MCF 10A (cell line): ENCODE results near the gene DPP6. TPM values are rescaled to one million over a fixed set of nuclear protein-coding genes. Genes with fewer than 3 reads are reported as not detected.

ENCODE experiments used
- BruUV-seq: library from RNA; stranded (reverse); fragments of 400-500 nt; replicated peaks from 2 replicates; lab custom pipeline; 2021; lab: Mats Ljungman, UMichigan
- CTCF ChIA-PET: fragments of 300-600 bp; sonication (Branson Sonifier 250); formaldehyde crosslinking; extraction: SDS; loops from one replicate; lab custom pipeline; 2021; ENCODE audit warnings: antibody characterized with exemption, inconsistent platforms; lab: Yijun Ruan, JAX
- POLR2A ChIA-PET: fragments of 300-600, 350-650 bp; sonication (Branson Sonifier 250); formaldehyde crosslinking; extraction: SDS; loops from one replicate; lab custom pipeline; 2020; ENCODE audit warnings: antibody characterized with exemption, inconsistent platforms; lab: Yijun Ruan, JAX
- DNase-seq: peaks from one replicate; pipeline ENCODE4 v3.0.0-alpha.2; 2018; ENCODE audit not compliant: unreplicated experiment
- H3K27ac Mint-ChIP-seq: one replicate; pipeline ENCODE4 v1.8.0; 2022; ENCODE audit warnings: mild to moderate bottlenecking, low read depth, mixed read lengths; ENCODE audit not compliant: unreplicated experiment
- H3K27me3 Mint-ChIP-seq: one replicate; pipeline ENCODE4 v1.8.0; 2022; ENCODE audit warnings: mixed read lengths; ENCODE audit not compliant: insufficient read depth, unreplicated experiment
- H3K36me3 Mint-ChIP-seq: one replicate; pipeline ENCODE4 v1.8.0; 2022; ENCODE audit warnings: mild to moderate bottlenecking, moderate library complexity, mixed read lengths; ENCODE audit not compliant: insufficient read depth, unreplicated experiment
- H3K4me1 Mint-ChIP-seq: one replicate; pipeline ENCODE4 v1.8.0; 2022; ENCODE audit warnings: mixed read lengths; ENCODE audit not compliant: insufficient read depth, unreplicated experiment
- H3K4me3 Mint-ChIP-seq: one replicate; pipeline ENCODE4 v1.8.0; 2022; ENCODE audit warnings: mild to moderate bottlenecking, moderate library complexity, mixed read lengths; ENCODE audit not compliant: unreplicated experiment
- H3K9me3 Mint-ChIP-seq: one replicate; pipeline ENCODE4 v1.8.0; 2022; ENCODE audit warnings: mixed read lengths; ENCODE audit not compliant: unreplicated experiment
- CTCF ChIP-seq: fragments of 200-600 bp; IDR thresholded peaks from one replicate; pipeline ENCODE4 v1.8.0; 2022; ENCODE audit warnings: antibody characterized with exemption, mild to moderate bottlenecking; ENCODE audit not compliant: unreplicated experiment
- intact Hi-C: fragments of 100-400 bp; cut with micrococcal nuclease; formaldehyde crosslinking; loops from 2 replicates; pipeline ENCODE4 v1.14.1; 2022
- total RNA-seq: library from RNA; stranded (reverse); gene quantifications from 2 replicates; pipeline ENCODE4 v1.2.3, GENCODE V29; 2022

The DPP6 gene
- total RNA-seq, 1 experiment from 2014 or later = not detected

GRCh38 chr7:154423231-154423630 lies 371.0 kb downstream of the DPP6 start:
- Mint-ChIP-seq H3K4me3 (no peak overlapping the region), H3K4me1 (no peaks in the 10 kb centered on the region), H3K27ac (no peak overlapping the region), H3K9me3 (peaks cover 42% of the 10 kb centered on the region), H3K27me3 (no peaks in the 10 kb centered on the region), H3K36me3 (no peaks in the 10 kb centered on the region)
- TF ChIP-seq CTCF = no peak
- no peak for DNase-seq
- POLR2A ChIA-PET = no interaction called here
- CTCF ChIA-PET = no interaction called here
- no TSS peak for BruUV-seq
- intact Hi-C loops = no loop called here

- peaks cover 49% of the 10 kb centered on the region for H3K9me3 Mint-ChIP-seq
- no peaks in the 10 kb centered on the region for H3K36me3 Mint-ChIP-seq
- no peak overlapping the region for H3K27ac Mint-ChIP-seq
- intact Hi-C loops = no loop called here
- TF ChIP-seq CTCF = no peak
- no peaks in the 10 kb centered on the region for H3K4me1 Mint-ChIP-seq
- no TSS peak for BruUV-seq
- no peak for DNase-seq
- POLR2A ChIA-PET = no interaction called here
- no peaks in the 10 kb centered on the region for H3K27me3 Mint-ChIP-seq
- no peak overlapping the region for H3K4me3 Mint-ChIP-seq
- CTCF ChIA-PET = no interaction called here
These were observed 372.2 kb downstream of the DPP6 start for GRCh38 chr7:154424350-154424749.

GRCh38 chr7:154425271-154425670 lies 373.1 kb downstream of the DPP6 start:
- CTCF ChIA-PET = no interaction called here
- H3K4me3 Mint-ChIP-seq = no peak overlapping the region
- no TSS peak for BruUV-seq
- no peaks in the 10 kb centered on the region for H3K36me3 Mint-ChIP-seq
- POLR2A ChIA-PET = no interaction called here
- intact Hi-C loops = no loop called here
- no peak for TF ChIP-seq CTCF
- H3K27me3 Mint-ChIP-seq = no peaks in the 10 kb centered on the region
- H3K9me3 Mint-ChIP-seq = peaks cover 49% of the 10 kb centered on the region
- H3K27ac Mint-ChIP-seq = no peak overlapping the region
- H3K4me1 Mint-ChIP-seq = no peaks in the 10 kb centered on the region
- DNase-seq = no peak

GRCh38 chr7:154426778-154427177 lies 374.6 kb downstream of the DPP6 start:
- no peak overlapping the region for H3K4me3 Mint-ChIP-seq
- no peaks in the 10 kb centered on the region for H3K4me1 Mint-ChIP-seq
- intact Hi-C loops = no loop called here
- peaks cover 41% of the 10 kb centered on the region for H3K9me3 Mint-ChIP-seq
- no peak for TF ChIP-seq CTCF
- no peaks in the 10 kb centered on the region for H3K27me3 Mint-ChIP-seq
- H3K27ac Mint-ChIP-seq = no peak overlapping the region
- BruUV-seq = no TSS peak
- peaks cover 2% of the 10 kb centered on the region for H3K36me3 Mint-ChIP-seq
- ChIA-PET POLR2A (no interaction called here), CTCF (interaction anchor here (1.0 kb wide), 1 partner anchor 93 kb away, joined by 5 read pairs; no protein-coding TSS in a partner anchor)
- DNase-seq = no peak
